SJSA1 (cell line): ENCODE measurements around the gene HSPA1L. TPM values are rescaled to one million over a fixed set of nuclear protein-coding genes. Genes with fewer than 3 reads are reported as not detected.

Source experiments
- DNase-seq, 2 experiments: peaks; one replicate each; pipeline ENCODE4 v3.0.0-alpha.2; 2015 to 2020; ENCODE audit warnings: low spot score in 2 of 2, low read depth in 1 of 2
- H3K27ac ChIP-seq: fragments of 250-450 bp; sonication (Bioruptor Pico); 2 replicates; pipeline ENCODE4 v1.5.1; 2020; ENCODE audit warnings: mild to moderate bottlenecking, moderate library complexity
- H3K27me3 ChIP-seq: fragments of 250-450 bp; sonication (Bioruptor Pico); replicated peaks from 2 replicates; pipeline ENCODE4 v1.5.1; 2020; ENCODE audit warnings: mild to moderate bottlenecking, moderate library complexity
- H3K36me3 ChIP-seq: fragments of 250-450 bp; sonication (Bioruptor Pico); 2 replicates; pipeline ENCODE4 v1.5.1; 2020; ENCODE audit warnings: mild to moderate bottlenecking
- H3K4me1 ChIP-seq: fragments of 250-450 bp; sonication (Bioruptor Pico); replicated peaks from 2 replicates; pipeline ENCODE4 v1.6.1; 2021; ENCODE audit warnings: mild to moderate bottlenecking
- H3K4me3 ChIP-seq: fragments of 250-450 bp; sonication (Bioruptor Pico); 2 replicates; pipeline ENCODE4 v1.5.1; 2020; ENCODE audit warnings: mild to moderate bottlenecking
- H3K9me3 ChIP-seq: fragments of 250-450 bp; sonication (Bioruptor Pico); replicated peaks from 2 replicates; pipeline ENCODE4 v1.5.1; 2020; ENCODE audit warnings: mild to moderate bottlenecking
- total RNA-seq: library from RNA; depleted of rRNA; stranded (reverse); fragments of >200 nt; shearing (Covaris generic); gene quantifications from 2 replicates; pipeline ENCODE4 v1.2.3, GENCODE V29; 2014

The HSPA1L gene
- total RNA-seq, 1 experiment from 2014 or later = 0.87 TPM

DNA sequence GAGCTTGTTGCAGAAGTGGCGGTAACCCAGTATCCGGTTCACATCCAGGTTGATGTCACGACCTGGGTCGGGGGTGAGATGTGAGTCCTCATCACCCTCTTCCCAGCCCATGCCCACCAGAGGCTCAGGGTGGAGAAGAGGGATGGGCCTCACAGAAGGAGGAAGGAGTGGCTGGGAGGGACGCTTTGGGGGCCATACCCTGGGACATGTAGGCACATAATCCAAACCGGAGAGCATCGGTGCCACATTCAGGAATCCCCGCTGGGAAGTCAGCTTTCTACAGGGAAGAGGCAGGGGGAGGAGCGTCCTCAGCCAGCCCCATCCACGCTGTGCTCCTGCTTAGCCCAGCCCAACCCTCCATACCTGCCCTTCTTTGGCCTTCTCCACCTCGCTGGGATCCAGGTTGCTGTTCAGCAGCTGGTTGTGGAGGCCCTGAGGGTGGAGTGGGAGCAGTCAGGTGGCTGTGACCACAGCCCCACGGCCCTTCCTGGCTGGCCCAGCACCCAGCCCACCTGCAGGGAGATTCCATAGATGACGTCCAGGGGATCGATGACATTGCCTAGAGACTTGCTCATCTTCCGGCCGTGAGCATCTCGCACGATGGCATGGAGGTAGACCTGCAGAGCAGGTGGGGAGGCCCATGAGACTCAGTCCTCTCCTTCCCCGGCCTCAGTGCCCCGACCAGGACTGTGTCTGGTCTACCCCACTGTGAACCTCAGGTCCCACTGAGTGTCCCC, 34.4 kb downstream of the HSPA1L start:
- no peak for DNase-seq
- Histone ChIP-seq H3K27me3 (no peaks in the 10 kb centered on the region), H3K4me3 (no peak overlapping the region), H3K27ac (no peak overlapping the region), H3K9me3 (no peaks in the 10 kb centered on the region), H3K36me3 (peaks cover 83% of the 10 kb centered on the region), H3K4me1 (peaks cover 9% of the 10 kb centered on the region)

DNA sequence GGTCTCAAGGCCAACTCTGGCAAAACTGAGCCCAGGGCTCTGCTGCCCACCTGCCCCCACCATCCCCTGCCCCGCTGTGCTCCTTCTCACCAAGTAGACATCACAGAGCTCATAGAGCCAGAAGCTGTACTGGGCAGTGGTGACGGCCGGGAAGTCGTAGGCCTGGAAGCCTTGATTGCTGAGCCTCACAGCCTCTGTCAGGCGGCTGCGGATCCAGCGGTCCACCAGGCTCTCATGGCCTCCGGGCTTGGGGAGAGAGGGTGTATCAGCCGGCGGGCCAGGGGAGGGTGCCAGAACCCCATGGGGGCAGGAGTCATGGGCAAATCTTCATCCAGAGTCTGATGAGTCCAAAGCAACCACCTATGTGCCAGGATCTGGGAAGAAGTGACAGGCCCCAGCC, 35.2 kb downstream of the HSPA1L start:
- Histone ChIP-seq H3K4me1 (peaks cover 9% of the 10 kb centered on the region), H3K27me3 (no peaks in the 10 kb centered on the region), H3K9me3 (no peaks in the 10 kb centered on the region), H3K36me3 (peaks cover 75% of the 10 kb centered on the region), H3K27ac (no peak overlapping the region), H3K4me3 (no peak overlapping the region)
- no peak for DNase-seq

DNA sequence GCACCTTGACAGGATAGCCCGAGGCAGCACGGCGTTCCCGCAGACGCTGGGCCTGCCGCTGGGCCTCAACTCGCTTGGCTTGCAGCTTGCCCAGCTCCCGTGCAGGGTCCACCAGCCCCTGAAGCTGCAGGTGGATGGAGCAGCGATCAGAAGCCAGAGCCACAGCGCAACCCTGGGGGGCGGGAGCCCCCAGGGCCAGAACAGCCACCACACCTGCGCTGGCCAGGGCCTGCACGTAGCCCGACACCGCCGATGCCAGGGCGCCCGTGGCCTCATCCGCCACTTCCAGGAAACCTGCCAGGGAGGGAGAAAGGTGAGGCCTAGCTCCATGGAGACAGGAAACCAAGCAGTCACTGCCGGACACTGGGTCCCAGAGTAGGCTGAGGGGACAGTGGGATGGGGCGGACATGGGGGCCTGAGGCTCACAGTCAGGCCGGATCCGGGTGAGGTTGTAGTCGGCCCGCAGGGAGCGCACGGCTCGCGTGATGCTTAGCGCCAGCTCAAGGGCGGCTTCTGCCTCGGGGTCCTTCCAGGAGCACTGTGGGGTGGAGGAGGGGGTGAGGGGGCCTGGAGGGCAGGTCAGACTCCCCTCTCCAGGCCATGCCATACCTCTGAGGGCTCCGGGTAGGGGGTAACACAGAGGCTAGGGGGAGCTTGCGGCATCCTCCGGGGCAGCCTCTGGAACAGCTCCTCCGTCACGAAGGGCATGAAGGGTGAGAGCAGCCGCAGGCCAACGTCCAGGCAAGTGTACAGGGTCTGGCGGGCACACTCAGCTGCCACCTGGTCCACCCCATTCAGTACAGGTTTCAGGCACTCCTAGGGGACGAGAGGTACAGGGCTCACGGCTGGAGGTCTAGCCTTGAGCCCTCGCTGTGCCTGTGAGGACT, 35.8 kb downstream of the HSPA1L start:
- Histone ChIP-seq H3K4me1 (peaks cover 9% of the 10 kb centered on the region), H3K27me3 (no peaks in the 10 kb centered on the region), H3K9me3 (no peaks in the 10 kb centered on the region), H3K27ac (no peak overlapping the region), H3K4me3 (no peak overlapping the region), H3K36me3 (peaks cover 68% of the 10 kb centered on the region)
- no peak for DNase-seq

DNA sequence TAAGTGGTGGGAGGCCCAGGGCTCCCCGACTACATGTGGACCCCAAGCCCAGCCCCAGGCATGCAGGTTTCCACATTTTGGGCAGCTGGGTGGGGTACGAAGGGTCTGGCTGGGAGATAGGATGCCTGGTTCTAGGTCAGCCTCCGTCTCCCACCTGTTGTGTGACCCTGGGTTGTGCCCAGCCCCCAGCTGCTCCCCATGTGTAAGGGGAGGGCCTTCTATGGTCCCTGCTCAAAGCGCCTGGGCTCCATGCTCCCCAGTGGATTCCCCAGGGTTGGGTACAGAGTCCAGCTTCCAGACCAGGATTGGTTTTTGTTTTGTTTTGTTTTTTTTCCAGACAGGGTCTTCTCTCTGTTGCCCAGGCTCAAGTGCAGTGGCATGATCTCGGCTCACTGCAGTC, 36.9 kb downstream of the HSPA1L start:
- H3K27me3 ChIP-seq = no peaks in the 10 kb centered on the region
- H3K4me1 ChIP-seq = peaks cover 9% of the 10 kb centered on the region
- peaks cover 58% of the 10 kb centered on the region for H3K36me3 ChIP-seq
- no peak for DNase-seq
- H3K4me3 ChIP-seq = no peak overlapping the region
- H3K27ac ChIP-seq = no peak overlapping the region
- H3K9me3 ChIP-seq = no peaks in the 10 kb centered on the region

DNA sequence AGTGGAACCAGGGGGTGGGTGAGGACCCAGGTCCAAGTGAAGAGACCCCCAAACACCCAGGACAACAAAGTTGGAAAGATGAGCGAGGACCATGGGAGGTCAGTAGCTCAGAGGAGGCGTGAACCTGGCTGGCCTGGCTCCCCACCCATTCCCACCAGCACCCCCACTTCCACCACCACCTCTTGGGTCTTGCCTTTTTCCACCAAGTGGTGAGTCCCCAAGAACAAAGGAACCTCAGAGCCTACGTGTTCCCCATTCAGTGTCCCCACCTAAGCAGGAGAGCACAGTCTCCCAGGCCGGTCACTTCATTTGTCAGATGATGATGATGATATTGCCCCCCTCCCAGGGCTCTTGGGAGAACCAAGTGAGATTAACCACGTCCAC, 37.4 kb downstream of the HSPA1L start:
- Histone ChIP-seq H3K4me1 (peaks cover 9% of the 10 kb centered on the region), H3K27me3 (no peaks in the 10 kb centered on the region), H3K4me3 (no peak overlapping the region), H3K9me3 (no peaks in the 10 kb centered on the region), H3K27ac (no peak overlapping the region), H3K36me3 (peaks cover 53% of the 10 kb centered on the region)
- no peak for DNase-seq

DNA sequence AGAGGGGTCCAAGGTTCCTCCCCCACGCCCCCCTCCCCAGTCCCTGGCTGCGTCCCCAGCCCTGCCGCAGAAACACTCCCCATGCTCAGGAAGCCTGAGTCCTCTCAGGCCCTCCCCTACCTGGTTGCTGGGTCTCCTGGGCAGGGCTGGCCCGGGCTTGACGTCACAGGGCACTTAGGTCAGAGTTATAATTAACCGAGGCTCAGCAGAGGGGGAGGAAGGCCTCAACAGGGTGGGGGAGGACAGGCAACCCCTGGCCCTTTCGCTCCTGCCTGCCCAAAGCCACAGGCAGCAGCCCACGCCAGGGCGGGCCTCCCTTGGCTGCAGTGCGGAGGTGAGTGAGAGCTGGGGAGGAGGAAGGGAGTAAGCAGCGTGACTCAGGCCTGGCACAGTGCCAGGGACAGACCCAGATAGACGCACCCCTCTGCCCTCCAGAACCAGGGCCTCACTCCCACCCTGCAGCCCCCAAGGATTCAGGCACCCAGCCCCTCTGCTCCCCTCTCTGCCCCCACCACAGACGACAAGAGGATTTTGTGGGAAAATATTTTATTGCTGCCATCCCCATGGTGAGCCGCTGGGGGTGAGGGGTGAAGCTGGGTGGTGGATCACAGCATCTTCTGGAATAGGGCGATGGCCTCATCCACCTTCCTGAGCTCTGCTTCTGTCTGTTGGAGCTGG, 38.0 kb downstream of the HSPA1L start, which contains the start of gene VWA7:
TSS of gene VWA7 (minus strand) at position 340 of the 678 bp plus-strand sequence. CDS start 549 bp downstream, outside the sequence.
- H3K27me3 ChIP-seq = no peaks in the 10 kb centered on the region
- no peak within 1 kb of the TSS for H3K27ac ChIP-seq
- H3K9me3 ChIP-seq = no peaks in the 10 kb centered on the region
- H3K36me3 ChIP-seq = peaks cover 47% of the 10 kb centered on the region
- H3K4me3 ChIP-seq = no peak within 1 kb of the TSS
- peaks cover 9% of the 10 kb centered on the region for H3K4me1 ChIP-seq
- DNase-seq = peak; percentile 55 to 70

DNA sequence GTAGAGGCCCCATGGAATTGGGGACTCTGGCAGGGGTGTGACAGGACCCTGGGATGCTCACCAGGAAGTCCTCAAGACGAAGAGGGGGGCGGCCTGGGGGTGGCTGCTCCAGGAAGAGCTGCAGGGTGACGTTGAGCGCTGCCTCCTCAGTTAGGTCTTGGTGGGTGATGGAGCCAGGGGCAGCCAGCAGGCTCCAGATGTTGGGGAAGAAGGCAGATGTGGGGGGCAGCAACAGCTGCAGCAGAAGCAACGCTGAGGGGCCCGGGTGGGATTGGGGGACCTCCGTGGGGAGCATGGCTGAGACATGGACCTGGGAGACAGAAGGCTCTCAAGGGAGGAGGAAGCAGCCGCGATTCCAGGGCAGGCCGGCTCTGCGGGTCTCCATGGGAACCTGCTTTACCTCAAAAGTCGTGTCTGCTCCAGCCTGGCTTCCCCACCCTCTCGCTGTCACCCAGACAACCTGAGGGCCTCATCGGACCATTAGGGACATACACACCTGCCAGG, 38.5 kb downstream of the HSPA1L start:
- Histone ChIP-seq H3K36me3 (peaks cover 41% of the 10 kb centered on the region), H3K4me3 (no peak overlapping the region), H3K4me1 (peaks cover 9% of the 10 kb centered on the region), H3K9me3 (no peaks in the 10 kb centered on the region), H3K27me3 (no peaks in the 10 kb centered on the region), H3K27ac (no peak overlapping the region)
- no peak for DNase-seq

DNA sequence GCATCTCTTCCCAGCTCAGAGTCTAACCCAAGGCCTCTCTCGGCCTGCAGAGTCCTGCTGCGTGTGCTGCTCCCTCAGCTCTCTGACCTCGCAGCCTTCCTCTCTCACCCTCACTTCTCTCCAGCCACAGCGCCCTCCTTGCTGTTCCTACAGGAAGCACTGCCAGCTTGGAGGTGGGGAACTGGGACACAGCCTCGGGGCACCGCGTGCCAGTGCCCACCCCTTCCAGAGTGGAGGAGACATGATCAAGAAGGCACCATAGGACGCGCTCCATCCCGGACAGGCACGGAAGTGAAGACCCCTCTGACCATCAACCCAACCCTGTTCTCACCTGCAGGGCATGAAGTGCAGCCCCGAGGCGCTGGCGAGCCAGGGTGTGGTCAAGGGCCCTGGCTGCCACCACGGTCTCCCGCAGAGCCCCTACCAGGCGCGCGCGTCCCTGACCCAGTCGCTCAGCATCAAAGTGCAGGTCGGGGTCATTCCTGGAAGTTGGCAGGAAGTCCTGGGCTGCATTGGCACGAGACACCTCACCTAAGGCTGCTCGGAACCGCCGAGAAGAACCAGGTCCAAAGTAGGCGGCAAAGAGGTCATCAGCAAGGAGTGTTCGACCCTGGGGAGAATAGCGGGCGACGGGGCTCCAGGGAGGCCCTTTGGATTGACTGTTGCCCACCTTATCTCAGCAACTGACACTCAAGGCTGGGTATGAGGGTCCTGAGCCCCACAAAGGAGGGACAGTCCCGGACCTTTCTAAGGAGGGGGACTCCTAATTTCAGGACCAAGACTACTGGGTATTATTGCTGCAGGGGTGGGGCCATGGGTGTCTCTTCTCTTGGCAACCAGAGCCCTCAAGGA, 39.2 kb downstream of the HSPA1L start:
- H3K4me3 ChIP-seq = no peak overlapping the region
- no peak for DNase-seq
- H3K9me3 ChIP-seq = no peaks in the 10 kb centered on the region
- no peak overlapping the region for H3K27ac ChIP-seq
- H3K36me3 ChIP-seq = peaks cover 35% of the 10 kb centered on the region
- H3K27me3 ChIP-seq = no peaks in the 10 kb centered on the region
- peaks cover 9% of the 10 kb centered on the region for H3K4me1 ChIP-seq

DNA sequence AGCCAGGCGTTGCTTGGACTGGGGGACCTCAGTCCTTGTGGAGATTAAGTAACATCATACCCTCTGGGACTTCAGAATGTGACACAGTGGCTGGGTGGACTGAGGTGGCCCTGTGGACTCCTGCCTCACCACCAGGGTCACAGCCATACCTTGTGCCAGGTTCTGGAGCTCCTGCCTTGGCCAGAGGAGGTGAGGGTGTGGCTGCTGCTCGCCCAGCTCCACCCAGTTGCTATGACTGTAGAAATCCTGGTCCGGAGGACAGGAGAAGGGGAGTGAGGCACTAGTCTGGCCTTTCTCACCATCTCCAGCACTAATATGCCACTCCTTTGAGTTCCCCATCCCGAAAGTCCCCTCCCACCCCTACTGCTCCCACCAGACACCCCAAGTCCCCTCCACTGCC, 39.9 kb downstream of the HSPA1L start:
- DNase-seq = no peak
- H3K4me3 ChIP-seq = no peak overlapping the region
- H3K27ac ChIP-seq = no peak overlapping the region
- no peaks in the 10 kb centered on the region for H3K9me3 ChIP-seq
- no peaks in the 10 kb centered on the region for H3K27me3 ChIP-seq
- peaks cover 9% of the 10 kb centered on the region for H3K4me1 ChIP-seq
- peaks cover 28% of the 10 kb centered on the region for H3K36me3 ChIP-seq

DNA sequence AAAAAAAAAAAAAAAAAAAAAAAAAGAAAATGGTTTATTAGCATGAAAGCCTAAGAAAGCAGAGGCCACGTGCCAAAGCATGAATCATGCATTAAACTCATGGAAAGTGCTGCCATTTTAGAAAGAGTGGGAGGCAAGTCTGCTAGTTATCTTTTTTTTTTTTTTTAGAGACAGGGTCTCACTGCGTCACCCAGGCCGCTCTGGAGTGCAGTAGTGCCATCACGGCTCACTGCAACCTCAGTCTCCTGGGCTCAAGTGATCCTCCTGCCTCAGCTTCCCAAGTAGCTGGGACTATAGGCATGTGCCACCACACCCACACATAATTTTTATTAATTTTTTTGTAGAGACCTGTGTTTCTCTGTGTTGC, 43.1 kb downstream of the HSPA1L start:
- no peak for DNase-seq
- H3K4me3 ChIP-seq = no peak overlapping the region
- no peaks in the 10 kb centered on the region for H3K27me3 ChIP-seq
- no peaks in the 10 kb centered on the region for H3K9me3 ChIP-seq
- H3K4me1 ChIP-seq = peaks cover 4% of the 10 kb centered on the region
- H3K27ac ChIP-seq = no peak overlapping the region
- no peaks in the 10 kb centered on the region for H3K36me3 ChIP-seq

DNA sequence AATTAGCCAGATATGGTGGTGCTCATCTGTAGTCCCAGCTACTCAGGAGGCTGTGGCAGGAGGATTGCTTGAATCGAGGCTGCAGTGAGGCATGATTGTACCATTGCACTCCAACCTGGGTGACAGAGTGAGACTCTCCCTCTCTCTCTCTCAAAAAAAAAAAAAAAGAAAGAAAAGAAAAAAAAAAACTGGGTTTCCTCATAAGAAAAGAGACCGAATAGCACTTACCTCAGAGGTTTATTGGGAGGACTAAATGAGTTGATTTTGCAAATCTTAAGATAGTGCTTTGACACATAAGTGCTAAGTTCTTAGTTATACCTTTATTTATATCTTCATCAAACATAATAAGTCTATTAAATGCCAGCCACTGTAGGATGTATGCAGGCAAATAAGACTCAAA, 44.2 kb downstream of the HSPA1L start:
- Histone ChIP-seq H3K4me3 (no peak overlapping the region), H3K27me3 (no peaks in the 10 kb centered on the region), H3K27ac (no peak overlapping the region), H3K4me1 (no peaks in the 10 kb centered on the region), H3K36me3 (no peaks in the 10 kb centered on the region), H3K9me3 (no peaks in the 10 kb centered on the region)
- DNase-seq = no peak

DNA sequence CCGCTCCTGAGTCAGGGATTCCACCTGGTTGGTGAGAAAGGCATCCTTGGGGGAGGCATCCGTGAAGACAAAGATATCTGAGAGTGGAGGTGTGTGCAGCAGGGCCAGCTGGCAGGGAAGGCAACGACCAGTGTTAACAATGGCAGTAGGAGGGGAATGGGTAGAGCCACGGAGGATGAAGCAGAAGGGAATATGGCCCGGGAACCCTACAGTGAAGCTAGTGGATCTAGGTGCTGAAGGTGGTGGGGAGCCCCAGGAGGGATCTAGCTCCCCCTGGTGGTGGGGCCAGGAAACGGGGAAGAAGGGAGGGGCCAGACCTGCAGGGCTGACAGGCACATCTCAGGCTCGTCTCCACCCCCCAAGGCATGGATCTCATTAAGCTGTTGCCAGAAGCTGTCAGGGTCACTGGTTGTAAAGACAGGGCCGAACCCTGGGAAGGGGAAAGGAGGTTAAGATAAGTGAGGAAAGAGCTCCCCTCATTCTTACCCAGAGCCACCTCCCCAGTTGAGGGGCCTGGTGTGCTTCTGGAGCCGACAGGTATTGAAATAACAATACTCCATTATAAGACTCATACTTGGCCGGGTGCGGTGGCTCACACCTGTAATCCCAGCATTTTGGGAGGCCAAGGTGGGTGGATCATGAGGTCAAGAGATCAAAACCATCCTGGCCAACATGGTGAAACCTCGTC, 45.3 kb downstream of the HSPA1L start:
- Histone ChIP-seq H3K27ac (no peak overlapping the region), H3K9me3 (no peaks in the 10 kb centered on the region), H3K4me3 (no peak overlapping the region), H3K4me1 (no peaks in the 10 kb centered on the region), H3K27me3 (no peaks in the 10 kb centered on the region), H3K36me3 (no peaks in the 10 kb centered on the region)
- peak; percentile 70 to 82 for DNase-seq
